Heart right ventricle (tissue), 16 donors: ENCODE data around the gene CAMK2G. TPM values are rescaled to one million over a fixed set of nuclear protein-coding genes. Genes with fewer than 3 reads are reported as not detected.

Source experiments
- ATAC-seq, 8 donors: fragments of 200-7000 bp; cut with Tn5 transposase; one replicate each; pipeline ENCODE4 v1.9.1; 2020; ENCODE audit warnings: mild to moderate bottlenecking in 8 of 8, moderate library complexity in 8 of 8, moderate number of reproducible peaks in 1 of 8
- DNase-seq, 2 donors: peaks; one replicate each; pipeline ENCODE4 v3.0.0-alpha.2; 2020
- H3K27ac ChIP-seq, 10 donors: fragments of 200-600 bp; sonication (generic) in 2 of 10; one replicate each; pipeline versions ENCODE4 v1.5.0 to v1.8.0; 2020 to 2022; ENCODE audit warnings: mild to moderate bottlenecking in 3 of 10
- H3K27me3 ChIP-seq, 7 donors: fragments of 200-600 bp; one replicate each; pipeline ENCODE4 v1.8.0; 2021 to 2022; ENCODE audit warnings: mild to moderate bottlenecking in 2 of 7
- H3K36me3 ChIP-seq, 9 donors: fragments of 200-600 bp; sonication (generic) in 1 of 9; one replicate each; pipeline versions ENCODE4 v1.5.0 to v1.8.0; 2020 to 2022; ENCODE audit warnings: mild to moderate bottlenecking in 2 of 9
- H3K4me1 ChIP-seq, 9 donors: fragments of 200-600 bp; sonication (generic) in 1 of 9; one replicate each; pipeline versions ENCODE4 v1.5.0 to v1.8.0; 2020 to 2022; ENCODE audit warnings: mild to moderate bottlenecking in 4 of 9
- H3K4me3 ChIP-seq, 10 donors: fragments of 200-600 bp; sonication (generic) in 2 of 10; one replicate each; pipeline versions ENCODE4 v1.5.0 to v1.8.0; 2020 to 2022; ENCODE audit warnings: mild to moderate bottlenecking in 7 of 10, moderate library complexity in 2 of 10
- H3K9me3 ChIP-seq, 11 donors: fragments of 200-600 bp in 10 of 11; sonication (generic) in 2 of 11; one replicate each; pipeline versions ENCODE4 v1.5.0 to v1.8.0; 2013 to 2022; ENCODE audit warnings: mild to moderate bottlenecking in 2 of 11, control low read depth in 1 of 11, moderate library complexity in 1 of 11
- WGBS, 2 donors: extraction: QIAGEN DNeasy Blood & Tissue Kit; methylation state at CpG; one replicate each; pipeline ENCODE4 v1.1.7; 2013; ENCODE audit warnings: inconsistent platforms in 1 of 2; 5-methylcytosine and 5-hydroxymethylcytosine counted together
- intact Hi-C, 10 donors: fragments of 100-400 bp; cut with DNase I; formaldehyde crosslinking; loops; one replicate each; pipeline versions ENCODE4 v1.11.1 to v1.14.2; 2022
- polyA plus RNA-seq, 2 donors: library from polyadenylated mRNA; stranded (reverse); fragments of 200-250 nt; gene quantifications; one replicate each; pipeline ENCODE4 v1.2.3, GENCODE V29; 2013
- total RNA-seq, 10 donors: library from RNA; stranded (reverse); fragmentation: NEBNext Ultra II Directional in 3 of 10; extraction: Animal tissue kit (Norgen Biotek cat#: 25700) in 3 of 10; gene quantifications; one replicate each; pipeline versions ENCODE4 v1.2.1 to v1.2.4, GENCODE V29; 2021 to 2023
- TF ChIP-seq, protein P1 (sequence below), 9 donors: fragments of 200-600 bp; sonication (generic) in 2 of 9; IDR thresholded peaks; one replicate each; pipeline versions ENCODE4 v1.5.0 to v1.8.0; 2021 to 2022; ENCODE audit warnings: antibody characterized with exemption in 9 of 9, mild to moderate bottlenecking in 5 of 9, moderate library complexity in 1 of 9
- donor health status: Arrhythmogenic right ventricular cardiomyopathy.
- donor health status: ischemic (EF 13 %, LVEDD 7.1; RV severe dilation, severe dysfunction).
- donor health status: healthy with polysubstance abuse.
- donor health status: DM: no; HTN: yes; CAD: no.
- donor health status: DM: no; HTN: no; CAD: no.
- donor health status: ischemic (EF 25% LVEDD 6.9; RV normal size, moderate dysfunction).
- donor health status: ischemic (EF 25% LVEDD 5.7; RV mildly dilated, moderate dysfunction).
- donor health status: healthy.
- donor health status: DM: yes; HTN: yes; CAD: no.
- donor health status: Ischemic cardiomyopathy.
- donor health status: ischemic (EF 35%, LVEDD 5.7; RV mildly dilated, moderate dysfunction).
- donor health status: nonischemic (EF 11% LVEDD 7.7; RV severe dilation, severe dysfunction).
- donor health status: DM: yes; HTN: yes; CAD: no.
- donor health status: PGD.
- donor health status: ischemic (EF 29% LVEDD 5.4; RV normal size, mild dysfunction).
- donor health status: nonischemic (EF 23%, LVEDD 6.1; RV moderate dilation, normal function).

Gene CAMK2G
- total and polyA plus RNA-seq, 12 donors: 8.5 to 16.7 (median 11.8) TPM

GRCh38 chr10:73780966-73781365 lies 93.4 kb downstream of the CAMK2G start:
- intact Hi-C loops: no loop called here
- no peaks in the 10 kb centered on the region for H3K27me3 ChIP-seq
- H3K4me3 ChIP-seq: peak overlapping the region; percentile 68 to 95 (median 88)
- peaks cover 0 to 45% (median 15%) of the 10 kb centered on the region in 9 donors for H3K36me3 ChIP-seq
- no peak for ATAC-seq
- no peak for DNase-seq
- peak overlapping the region in 7 of 10 donors; percentile 90 to 95 (median 94) for H3K27ac ChIP-seq
- TF ChIP-seq, protein P1, sequence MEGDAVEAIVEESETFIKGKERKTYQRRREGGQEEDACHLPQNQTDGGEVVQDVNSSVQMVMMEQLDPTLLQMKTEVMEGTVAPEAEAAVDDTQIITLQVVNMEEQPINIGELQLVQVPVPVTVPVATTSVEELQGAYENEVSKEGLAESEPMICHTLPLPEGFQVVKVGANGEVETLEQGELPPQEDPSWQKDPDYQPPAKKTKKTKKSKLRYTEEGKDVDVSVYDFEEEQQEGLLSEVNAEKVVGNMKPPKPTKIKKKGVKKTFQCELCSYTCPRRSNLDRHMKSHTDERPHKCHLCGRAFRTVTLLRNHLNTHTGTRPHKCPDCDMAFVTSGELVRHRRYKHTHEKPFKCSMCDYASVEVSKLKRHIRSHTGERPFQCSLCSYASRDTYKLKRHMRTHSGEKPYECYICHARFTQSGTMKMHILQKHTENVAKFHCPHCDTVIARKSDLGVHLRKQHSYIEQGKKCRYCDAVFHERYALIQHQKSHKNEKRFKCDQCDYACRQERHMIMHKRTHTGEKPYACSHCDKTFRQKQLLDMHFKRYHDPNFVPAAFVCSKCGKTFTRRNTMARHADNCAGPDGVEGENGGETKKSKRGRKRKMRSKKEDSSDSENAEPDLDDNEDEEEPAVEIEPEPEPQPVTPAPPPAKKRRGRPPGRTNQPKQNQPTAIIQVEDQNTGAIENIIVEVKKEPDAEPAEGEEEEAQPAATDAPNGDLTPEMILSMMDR (IDR thresholded peaks at IDR 0.05): no peak
- WGBS, 2 donors: 29 to 35% methylated on average over 11 of the region's 11 CpGs
- H3K9me3 ChIP-seq: no peaks in the 10 kb centered on the region
- peaks cover 4 to 53% (median 42%) of the 10 kb centered on the region in 9 donors for H3K4me1 ChIP-seq

DNA sequence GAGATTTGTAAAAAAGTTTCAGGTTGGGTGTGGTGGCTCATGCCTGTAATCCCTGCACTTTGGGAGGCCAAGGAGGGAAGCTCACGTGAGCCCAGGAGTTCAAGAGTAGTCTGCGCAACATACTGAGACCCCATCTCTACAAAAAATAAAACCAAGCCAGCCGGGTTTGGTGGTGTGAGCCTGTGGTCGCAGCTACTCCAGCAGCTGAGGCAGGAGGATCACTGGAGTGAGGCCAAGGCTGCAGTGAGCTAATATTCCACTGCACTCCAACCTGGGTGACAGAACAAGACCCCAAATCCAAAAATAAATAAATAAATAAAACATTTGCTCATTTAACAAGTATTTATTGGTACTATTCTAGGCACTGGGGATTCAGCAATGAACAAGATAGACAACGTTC lies 94.1 kb downstream of the CAMK2G start:
- Histone ChIP-seq H3K4me3 (no peak overlapping the region), H3K9me3 (no peaks in the 10 kb centered on the region), H3K27ac (no peak overlapping the region), H3K4me1 (peaks cover 9 to 60% (median 43%) of the 10 kb centered on the region in 9 donors), H3K36me3 (peaks cover 0 to 52% (median 15%) of the 10 kb centered on the region in 9 donors), H3K27me3 (no peaks in the 10 kb centered on the region)
- intact Hi-C loops: no loop called here
- WGBS, 2 donors: 79 to 83% methylated on average over 5 of the region's 5 CpGs
- ATAC-seq (no peak), DNase-seq (no peak)
- TF ChIP-seq, protein P1 (IDR thresholded peaks at IDR 0.05): no peak

GRCh38 chr10:73779539-73780197 lies 94.7 kb downstream of the CAMK2G start:
- H3K9me3 ChIP-seq: no peaks in the 10 kb centered on the region
- H3K27ac ChIP-seq: no peak overlapping the region
- H3K4me3 ChIP-seq: no peak overlapping the region
- ATAC-seq: no peak
- TF ChIP-seq, protein P1 (IDR thresholded peaks at IDR 0.05): no peak
- 77% methylated on average over 3 of the region's 3 CpGs for WGBS, 2 donors
- no peaks in the 10 kb centered on the region for H3K27me3 ChIP-seq
- DNase-seq: no peak
- H3K36me3 ChIP-seq: peaks cover 0 to 58% (median 16%) of the 10 kb centered on the region in 9 donors
- H3K4me1 ChIP-seq: peaks cover 13 to 62% (median 46%) of the 10 kb centered on the region in 9 donors
- intact Hi-C loops: no loop called here

DNA sequence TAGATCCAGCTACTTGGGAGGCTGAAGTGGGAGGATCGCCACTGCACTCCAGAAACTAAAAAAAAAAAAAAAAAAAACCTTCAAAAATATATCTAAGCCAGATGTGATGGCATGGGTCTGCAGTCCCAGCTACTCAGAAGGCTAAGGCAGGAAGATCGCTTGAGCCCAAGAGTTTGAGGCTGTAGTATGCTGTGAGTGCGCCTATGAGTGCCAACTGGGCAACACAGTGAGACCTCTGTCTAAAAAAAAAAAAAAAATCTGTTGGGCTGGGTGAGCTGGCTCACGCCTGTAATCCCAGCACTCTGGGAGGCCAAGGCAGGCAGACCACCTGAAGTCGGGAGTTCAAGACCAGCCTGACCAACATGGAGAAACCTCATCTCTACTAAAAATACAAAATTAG lies 95.3 kb downstream of the CAMK2G start:
- WGBS, 2 donors: 93% methylated on average over 5 of the region's 5 CpGs
- no peak overlapping the region for H3K4me3 ChIP-seq

More for the DNA sequence above, 95.3 kb downstream of the CAMK2G start:
- H3K27me3 ChIP-seq: no peaks in the 10 kb centered on the region
- ATAC-seq (no peak), DNase-seq (no peak)
- no peak overlapping the region for H3K27ac ChIP-seq
- TF ChIP-seq, protein P1 (IDR thresholded peaks at IDR 0.05): no peak
- intact Hi-C loops: no loop called here
- no peaks in the 10 kb centered on the region for H3K9me3 ChIP-seq
- peaks cover 18 to 62% (median 52%) of the 10 kb centered on the region in 9 donors for H3K4me1 ChIP-seq
- H3K36me3 ChIP-seq: peaks cover 0 to 65% (median 16%) of the 10 kb centered on the region in 9 donors
